CD4-positive, alpha-beta memory T cell (primary cell): ENCODE measurements around the gene SAYSD1. TPM values are rescaled to one million over a fixed set of nuclear protein-coding genes. Genes with fewer than 3 reads are reported as not detected.

Source experiments
- CTCF ChIA-PET: fragments of 350-600 bp; sonication (Branson Sonifier 250); formaldehyde crosslinking; loops from one replicate; lab custom pipeline; 2021; ENCODE audit warnings: inconsistent platforms; ENCODE audit not compliant: partially characterized antibody; lab: Charles Lee
- POLR2A ChIA-PET: fragments of 350-600 bp; sonication (Branson Sonifier 250); formaldehyde crosslinking; loops from one replicate; lab custom pipeline; 2021; ENCODE audit not compliant: partially characterized antibody; lab: Charles Lee
- DNase-seq, 5 donors: peaks; one replicate each; pipeline versions ENCODE4 v3.0.0 to v3.0.0-alpha.2; 2020 to 2022; ENCODE audit warnings: mixed read lengths in 1 of 5
- H3K27ac ChIP-seq: one replicate; pipeline ENCODE4 v1.7.0; 2013; ENCODE audit warnings: low read depth, low read length
- H3K27me3 ChIP-seq: 2 replicates; pipeline ENCODE4 v1.7.0; 2013; ENCODE audit warnings: mild to moderate bottlenecking, low read length, moderate library complexity; ENCODE audit not compliant: insufficient read depth
- H3K36me3 ChIP-seq: 2 replicates; pipeline ENCODE4 v1.7.0; 2013; ENCODE audit warnings: mild to moderate bottlenecking, low read length, moderate library complexity; ENCODE audit not compliant: insufficient read depth
- H3K4me1 ChIP-seq: 2 replicates; pipeline ENCODE4 v1.7.0; 2013; ENCODE audit warnings: mild to moderate bottlenecking, low read length, moderate library complexity; ENCODE audit not compliant: insufficient read depth
- H3K4me3 ChIP-seq, 2 donors: one replicate each; pipeline ENCODE4 v1.7.0; 2013; ENCODE audit warnings: low read length in 2 of 2, mild to moderate bottlenecking in 1 of 2
- H3K9me3 ChIP-seq, 2 donors: one replicate each; pipeline ENCODE4 v1.7.0; 2013; ENCODE audit warnings: low read length in 2 of 2, control low read depth in 1 of 2; ENCODE audit not compliant: control insufficient read depth in 1 of 2
- H3K27ac Mint-ChIP-seq, 7 donors: one replicate each; pipeline ENCODE4 v1.8.0; 2020 to 2021; ENCODE audit warnings: mixed read lengths in 7 of 7, mild to moderate bottlenecking in 6 of 7, inconsistent platforms in 3 of 7, moderate library complexity in 3 of 7
- H3K27me3 Mint-ChIP-seq, 2 donors: one replicate each; pipeline ENCODE4 v1.8.0; 2020 to 2021; ENCODE audit warnings: mixed read lengths in 2 of 2
- H3K36me3 Mint-ChIP-seq, 2 donors: one replicate each; pipeline ENCODE4 v1.8.0; 2020 to 2021; ENCODE audit warnings: mixed read lengths in 2 of 2, inconsistent platforms in 1 of 2, mild to moderate bottlenecking in 1 of 2
- H3K4me1 Mint-ChIP-seq, 4 donors: one replicate each; pipeline ENCODE4 v1.8.0; 2020 to 2021; ENCODE audit warnings: mixed read lengths in 4 of 4, mild to moderate bottlenecking in 1 of 4
- H3K4me3 Mint-ChIP-seq, 8 donors: one replicate each; pipeline ENCODE4 v1.8.0; 2020 to 2021; ENCODE audit warnings: mixed read lengths in 8 of 8, mild to moderate bottlenecking in 7 of 8, moderate library complexity in 6 of 8, inconsistent platforms in 3 of 8
- H3K9me3 Mint-ChIP-seq, 8 donors: one replicate each; pipeline ENCODE4 v1.8.0; 2020 to 2021; ENCODE audit warnings: mixed read lengths in 8 of 8, mild to moderate bottlenecking in 5 of 8, inconsistent platforms in 3 of 8, moderate library complexity in 1 of 8
- intact Hi-C: fragments of 100-400 bp; cut with micrococcal nuclease; formaldehyde crosslinking; loops from one replicate; pipeline ENCODE4 v1.15.1; 2023
- polyA plus RNA-seq, 2 donors: library from polyadenylated mRNA; unstranded; fragments of 300-500 nt; fragmentation: Illumina TruSeq; gene quantifications; one replicate each; pipeline ENCODE4 v1.2.3, GENCODE V29; 2021
- total RNA-seq, 2 experiments: library from RNA; stranded (reverse); gene quantifications; one replicate each; pipeline ENCODE4 v1.2.3, GENCODE V29; 2021

The SAYSD1 gene
- total and polyA plus RNA-seq, 4 experiments from 2014 or later: 14.0 to 22.4 (median 20.9) TPM

DNA sequence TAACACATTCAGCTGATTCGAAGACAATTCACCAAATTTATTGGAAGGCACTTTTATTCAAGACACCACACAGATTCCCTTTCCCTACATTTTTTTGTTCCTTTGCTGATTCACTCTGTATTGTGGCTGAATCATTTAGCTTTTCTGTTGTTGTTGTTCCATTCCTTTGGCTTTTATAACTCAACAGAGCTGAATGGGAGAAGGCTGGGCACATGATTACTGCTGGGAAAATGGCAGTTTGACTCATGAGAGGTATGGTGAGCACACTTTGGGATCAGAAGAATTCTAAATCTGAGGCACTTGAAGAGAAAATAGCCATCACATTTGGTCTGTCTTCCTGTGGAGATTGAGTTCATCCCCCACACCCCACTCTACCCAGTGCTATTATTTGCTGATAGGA is 15.7 kb upstream of the SAYSD1 start:
- no peak overlapping the region for H3K27ac ChIP-seq
- Mint-ChIP-seq H3K36me3 (no peaks in the 10 kb centered on the region), H3K4me3 (no peak overlapping the region), H3K4me1 (no peaks in the 10 kb centered on the region), H3K27ac (no peak overlapping the region), H3K27me3 (peaks cover 4 to 6% of the 10 kb centered on the region in 2 donors), H3K9me3 (peaks cover 0 to 4% (median 2%) of the 10 kb centered on the region in 8 donors)
- no peaks in the 10 kb centered on the region for H3K36me3 ChIP-seq
- no peaks in the 10 kb centered on the region for H3K9me3 ChIP-seq
- no peaks in the 10 kb centered on the region for H3K27me3 ChIP-seq
- intact Hi-C loops: no loop called here
- no peak for DNase-seq
- H3K4me3 ChIP-seq: no peak overlapping the region
- CTCF ChIA-PET: no interaction called here
- POLR2A ChIA-PET: no interaction called here
- H3K4me1 ChIP-seq: no peaks in the 10 kb centered on the region

- CTCF ChIA-PET: no interaction called here
- intact Hi-C loops: no loop called here
- H3K27me3 ChIP-seq: peaks cover 3% of the 10 kb centered on the region
- no peak overlapping the region for H3K4me3 Mint-ChIP-seq
- H3K4me1 ChIP-seq: no peaks in the 10 kb centered on the region
- no peaks in the 10 kb centered on the region for H3K36me3 Mint-ChIP-seq
- peaks cover 6 to 8% of the 10 kb centered on the region in 2 donors for H3K27me3 Mint-ChIP-seq
- peaks cover 0 to 4% (median 2%) of the 10 kb centered on the region in 8 donors for H3K9me3 Mint-ChIP-seq
- DNase-seq: no peak
- no peak overlapping the region for H3K4me3 ChIP-seq
- no peak overlapping the region for H3K27ac ChIP-seq
- H3K9me3 ChIP-seq: no peaks in the 10 kb centered on the region
- POLR2A ChIA-PET: no interaction called here
- H3K4me1 Mint-ChIP-seq: no peaks in the 10 kb centered on the region
- no peak overlapping the region for H3K27ac Mint-ChIP-seq
- no peaks in the 10 kb centered on the region for H3K36me3 ChIP-seq
Observed at GRCh38 chr6:39128832-39129231, 13.8 kb upstream of the SAYSD1 start.

- no peaks in the 10 kb centered on the region for H3K36me3 Mint-ChIP-seq
- H3K9me3 ChIP-seq: no peaks in the 10 kb centered on the region
- H3K4me1 ChIP-seq: no peaks in the 10 kb centered on the region
- peaks cover 0 to 4% (median 2%) of the 10 kb centered on the region in 8 donors for H3K9me3 Mint-ChIP-seq
- no peaks in the 10 kb centered on the region for H3K4me1 Mint-ChIP-seq
- peaks cover 3% of the 10 kb centered on the region for H3K27me3 ChIP-seq
- no peak overlapping the region for H3K27ac ChIP-seq
- H3K4me3 Mint-ChIP-seq: no peak overlapping the region
- peaks cover 6 to 8% of the 10 kb centered on the region in 2 donors for H3K27me3 Mint-ChIP-seq
- no peaks in the 10 kb centered on the region for H3K36me3 ChIP-seq
- no peak overlapping the region for H3K27ac Mint-ChIP-seq
- CTCF ChIA-PET: interaction anchor here (1.4 kb wide), 1 partner anchor 9 kb away, joined by 4 read pairs; no protein-coding TSS in a partner anchor
- POLR2A ChIA-PET: no interaction called here
- no peak for DNase-seq
- intact Hi-C loops: no loop called here
- no peak overlapping the region for H3K4me3 ChIP-seq
Observed at GRCh38 chr6:39128106-39128505, 13.1 kb upstream of the SAYSD1 start.

DNA sequence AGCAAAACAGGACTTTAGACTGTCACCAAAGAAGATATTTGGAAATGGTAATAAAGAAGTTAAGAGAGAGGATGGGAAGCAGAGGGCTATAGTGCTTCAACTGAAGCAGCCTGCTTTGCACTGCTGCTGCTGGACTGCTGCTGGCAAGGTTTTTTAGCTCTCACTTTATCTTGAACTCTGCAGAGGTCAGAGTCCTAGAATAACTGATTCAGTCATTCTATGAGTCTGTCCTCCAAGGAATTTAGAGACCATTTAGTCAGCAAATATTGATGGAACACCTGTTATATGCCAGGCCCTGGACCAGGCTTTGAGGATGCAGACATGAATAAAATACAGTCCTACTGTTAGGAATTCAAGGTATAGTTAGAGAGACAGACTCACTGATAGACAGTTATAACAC is 9.1 kb upstream of the SAYSD1 start:
- Mint-ChIP-seq H3K36me3 (no peaks in the 10 kb centered on the region), H3K4me3 (no peak overlapping the region), H3K9me3 (no peaks in the 10 kb centered on the region), H3K27me3 (peaks cover 3 to 7% of the 10 kb centered on the region in 2 donors), H3K4me1 (no peaks in the 10 kb centered on the region), H3K27ac (no peak overlapping the region)
- ChIA-PET POLR2A (interaction anchor here (1.2 kb wide), 1 partner anchor 10 kb away, joined by 4 read pairs; no protein-coding TSS in a partner anchor), CTCF (interaction anchor here (0.9 kb wide), 1 partner anchor 10 kb away, joined by 5 read pairs; the partner anchor contains the start of gene SAYSD1)
- Histone ChIP-seq H3K4me3 (no peak overlapping the region), H3K36me3 (no peaks in the 10 kb centered on the region), H3K4me1 (no peaks in the 10 kb centered on the region), H3K27me3 (peaks cover 3% of the 10 kb centered on the region), H3K27ac (no peak overlapping the region), H3K9me3 (no peaks in the 10 kb centered on the region)
- DNase-seq: no peak
- intact Hi-C loops: no loop called here

- ChIA-PET CTCF (no interaction called here), POLR2A (no interaction called here)
- H3K4me1 Mint-ChIP-seq: peaks cover 13 to 21% (median 15%) of the 10 kb centered on the region in 4 donors
- peaks cover 0 to 4% of the 10 kb centered on the region in 2 donors for H3K36me3 Mint-ChIP-seq
- peaks cover 12% of the 10 kb centered on the region for H3K4me1 ChIP-seq
- no peaks in the 10 kb centered on the region for H3K9me3 ChIP-seq
- intact Hi-C loops: loop anchor here (10.0 kb wide), 2 partner anchors 484 to 606 kb away; partner anchors contain the start of genes BTBD9 and KIF6
- H3K27me3 Mint-ChIP-seq: no peaks in the 10 kb centered on the region
- DNase-seq: no peak
- no peaks in the 10 kb centered on the region for H3K9me3 Mint-ChIP-seq
- no peak overlapping the region for H3K27ac Mint-ChIP-seq
- no peak overlapping the region for H3K27ac ChIP-seq
- H3K4me3 Mint-ChIP-seq: no peak overlapping the region
- no peak overlapping the region for H3K4me3 ChIP-seq
- no peaks in the 10 kb centered on the region for H3K27me3 ChIP-seq
- no peaks in the 10 kb centered on the region for H3K36me3 ChIP-seq
Observed at GRCh38 chr6:39118921-39119320, 3.9 kb upstream of the SAYSD1 start.

- CTCF ChIA-PET: interaction anchor here (0.9 to 1.4 kb wide), 3 partner anchors 10 to 52 kb away, joined by 3 to 5 read pairs (median 4); no protein-coding TSS in a partner anchor
- H3K4me3 Mint-ChIP-seq: peak overlapping the region; percentile 97 to 99 (median 98)
- H3K9me3 ChIP-seq: no peaks in the 10 kb centered on the region
- intact Hi-C loops: loop anchor here (2.0 to 10.0 kb wide), 5 partner anchors 114 to 1958 kb away; partner anchors contain the start of genes BTBD9, GLO1, KCNK5 and KIF6
- H3K27ac ChIP-seq: peak overlapping the region; percentile 79
- H3K27me3 ChIP-seq: no peaks in the 10 kb centered on the region
- no peaks in the 10 kb centered on the region for H3K9me3 Mint-ChIP-seq
- H3K36me3 ChIP-seq: peaks cover 2% of the 10 kb centered on the region
- peak overlapping the region; percentile 92 to 99 (median 98) for H3K27ac Mint-ChIP-seq
- H3K4me1 Mint-ChIP-seq: peaks cover 40 to 58% (median 49%) of the 10 kb centered on the region in 4 donors
- H3K4me3 ChIP-seq: peak overlapping the region; percentile 79 to 97
- peaks cover 44% of the 10 kb centered on the region for H3K4me1 ChIP-seq
- H3K27me3 Mint-ChIP-seq: no peaks in the 10 kb centered on the region
- POLR2A ChIA-PET: interaction anchor here (0.7 to 1.7 kb wide), 9 partner anchors 8 to 475 kb away, joined by 3 to 9 read pairs (median 3); partner anchors contain the start of gene BTBD9
- no peak for DNase-seq
- H3K36me3 Mint-ChIP-seq: peaks cover 8 to 10% of the 10 kb centered on the region in 2 donors
Observed at GRCh38 chr6:39114388-39114703, 640 bp downstream of the SAYSD1 start.

- no peaks in the 10 kb centered on the region for H3K9me3 ChIP-seq
- H3K4me3 ChIP-seq: peak overlapping the region; percentile 79 to 97
- Mint-ChIP-seq H3K27me3 (no peaks in the 10 kb centered on the region), H3K4me3 (peak overlapping the region; percentile 97 to 99 (median 98)), H3K9me3 (no peaks in the 10 kb centered on the region), H3K4me1 (peaks cover 41 to 62% (median 51%) of the 10 kb centered on the region in 4 donors), H3K27ac (peak overlapping the region; percentile 92 to 99 (median 98)), H3K36me3 (peaks cover 13 to 14% of the 10 kb centered on the region in 2 donors)
- CTCF ChIA-PET: interaction anchor here (1.4 kb wide), 1 partner anchor 11 kb away, joined by 5 read pairs; no protein-coding TSS in a partner anchor
- H3K36me3 ChIP-seq: peaks cover 5% of the 10 kb centered on the region
- peaks cover 44% of the 10 kb centered on the region for H3K4me1 ChIP-seq
- H3K27me3 ChIP-seq: no peaks in the 10 kb centered on the region
- no peak for DNase-seq
- intact Hi-C loops: loop anchor here (2.0 to 10.0 kb wide), 5 partner anchors 115 to 1959 kb away; partner anchors contain the start of genes BTBD9, GLO1, KCNK5 and KIF6
- POLR2A ChIA-PET: interaction anchor here (0.8 to 1.7 kb wide), 5 partner anchors 10 to 189 kb away, joined by 3 to 9 read pairs (median 4); no protein-coding TSS in a partner anchor
- H3K27ac ChIP-seq: peak overlapping the region; percentile 79
Observed at GRCh38 chr6:39113788-39114187, 1.2 kb downstream of the SAYSD1 start.
